Measurements from ENCODE around the gene SIGLEC14.

GRCh38 chr19:51641648-51642047, 5.0 kb downstream of the SIGLEC14 start:
- TF ChIP-seq EZH2 (IDR thresholded peaks at IDR 0.05) (no peak), POLR2AphosphoS5 (IDR thresholded peaks at IDR 0.05; ENCODE audit: borderline replicate concordance, low read depth, low read length) (no peak), FOXP2 (optimal IDR thresholded peaks at IDR 0.05; ENCODE audit: control extremely low read depth, extremely low read length, insufficient read depth) (no peak)

All from SK-N-MC (cell line).